HepG2 (cell line): ENCODE results near the gene SEL1L2. TPM values are rescaled to one million over a fixed set of nuclear protein-coding genes. Genes with fewer than 3 reads are reported as not detected.

Experiments used
- ATAC-seq: fragments of 200-7000 bp; cut with Tn5 transposase; 3 replicates; pipeline ENCODE4 v1.9.1; 2020; ENCODE audit warnings: mild to moderate bottlenecking, moderate library complexity
- BruUV-seq: library from RNA; stranded (reverse); fragments of 400-500 nt; replicated peaks from 2 replicates; lab custom pipeline; 2021; lab: Mats Ljungman, UMichigan
- CTCF ChIA-PET: fragments of 300-600 bp; formaldehyde crosslinking; extraction: SDS; loops from one replicate; lab custom pipeline; 2021; ENCODE audit warnings: low total read pairs, inconsistent platforms, low intra/inter-chr PET ratio; lab: Yijun Ruan, JAX
- POLR2A ChIA-PET: fragments of 350-600 bp; sonication (Branson Sonifier 250); formaldehyde crosslinking; loops from one replicate; lab custom pipeline; 2020; ENCODE audit warnings: antibody characterized with exemption, inconsistent platforms; lab: Yijun Ruan, JAX
- DNase-seq: peaks from one replicate; pipeline ENCODE4 v3.0.0-alpha.2; 2015; ENCODE audit warnings: low spot score
- FAIRE-seq: peaks from 3 replicates; lab custom pipeline; 2011; peaks lifted over from hg19 to GRCh38; lab: Jason Lieb, UNC
- H2AFZ ChIP-seq: one replicate; pipeline ENCODE4 v1.6.1; 2011; ENCODE audit warnings: low read length, inconsistent platforms
- H3K27ac ChIP-seq: fragments of 300-600 bp; 3 replicates; pipeline ENCODE4 v1.8.0; 2011; ENCODE audit warnings: mixed run types, mild to moderate bottlenecking, mixed read lengths, low read length, inconsistent platforms; ENCODE audit not compliant: insufficient read depth; ENCODE audit errors: extremely low read length
- H3K27me3 ChIP-seq, 2 experiments: fragments of 200-600 bp in 1 of 2; 2 replicates in 1 of 2; 3 replicates in 1 of 2; pipeline versions ENCODE4 v1.6.0 to v1.8.0; 2011; ENCODE audit warnings: low read length in 2 of 2, mild to moderate bottlenecking in 2 of 2, moderate library complexity in 2 of 2, inconsistent platforms in 1 of 2; ENCODE audit not compliant: insufficient read depth in 2 of 2, control insufficient read depth in 1 of 2
- H3K36me3 ChIP-seq, 2 experiments: fragments of 200-600 bp in 1 of 2; replicated peaks in 1 of 2; 2 replicates in 1 of 2; 3 replicates in 1 of 2; pipeline versions ENCODE4 v1.5.1 to v1.8.0; 2011; ENCODE audit warnings: low read length in 2 of 2, inconsistent platforms in 1 of 2; ENCODE audit not compliant: insufficient read depth in 2 of 2, control insufficient read depth in 1 of 2
- H3K4me1 ChIP-seq: 2 replicates; pipeline ENCODE4 v1.5.1; 2012; ENCODE audit warnings: low read length, inconsistent platforms; ENCODE audit not compliant: insufficient read depth
- H3K4me2 ChIP-seq: 2 replicates; pipeline ENCODE4 v1.6.0; 2011; ENCODE audit warnings: low read depth, low read length, inconsistent platforms
- H3K4me3 ChIP-seq, 3 experiments: fragments of 200-600 bp in 1 of 3; sonication (generic), shearing (Covaris generic) in 1 of 3; replicated peaks in 1 of 3; 2 replicates each; pipeline ENCODE4 v1.5.1; 2011 to 2016; ENCODE audit warnings: low read length in 3 of 3, inconsistent platforms in 2 of 3, low read depth in 2 of 3, mild to moderate bottlenecking in 2 of 3, control low read depth in 1 of 3, mixed read lengths in 1 of 3; ENCODE audit not compliant: insufficient read depth in 1 of 3
- H3K79me2 ChIP-seq: one replicate; pipeline ENCODE4 v1.6.1; 2011; ENCODE audit warnings: low read length, inconsistent platforms; ENCODE audit not compliant: insufficient read depth
- H3K9ac ChIP-seq: 2 replicates; pipeline ENCODE4 v1.6.0; 2011; ENCODE audit warnings: mild to moderate bottlenecking, low read depth, low read length, inconsistent platforms; ENCODE audit not compliant: insufficient read depth
- H3K9me3 ChIP-seq: 2 replicates; pipeline ENCODE4 v1.5.1; 2012; ENCODE audit warnings: mild to moderate bottlenecking, low read length
- H4K20me1 ChIP-seq: 2 replicates; pipeline ENCODE4 v1.6.0; 2011; ENCODE audit warnings: inconsistent platforms, mild to moderate bottlenecking, low read length, moderate library complexity; ENCODE audit not compliant: insufficient read depth
- GPN1 ChIP-seq: sonication (generic); formaldehyde crosslinking; IDR thresholded peaks from 2 replicates; pipeline ENCODE4 v1.5.1; 2020; ENCODE audit warnings: missing genetic modification reagents, borderline replicate concordance
- KLF13 ChIP-seq: sonication (generic); formaldehyde crosslinking; IDR thresholded peaks from 2 replicates; pipeline ENCODE4 v1.4.0; 2020; ENCODE audit warnings: mild to moderate bottlenecking, missing genetic modification reagents
- RFX3 ChIP-seq: IDR thresholded peaks from 2 replicates; pipeline ENCODE4 v1.6.1; 2016; ENCODE audit warnings: missing biosample characterization, missing genetic modification reagents
- SIX4 ChIP-seq: sonication (generic); formaldehyde crosslinking; IDR thresholded peaks from 2 replicates; pipeline ENCODE4 v1.4.0; 2020; ENCODE audit warnings: missing genetic modification reagents
- ZFP36L2 ChIP-seq: sonication (generic); formaldehyde crosslinking; IDR thresholded peaks from 2 replicates; pipeline ENCODE4 v1.4.0; 2020; ENCODE audit warnings: missing genetic modification reagents
- ZNF12 ChIP-seq: sonication (generic); formaldehyde crosslinking; IDR thresholded peaks from 2 replicates; pipeline ENCODE4 v1.5.0; 2020; ENCODE audit warnings: missing genetic modification reagents
- ZNF205 ChIP-seq: IDR thresholded peaks from 2 replicates; pipeline ENCODE4 v1.6.1; 2018; ENCODE audit warnings: missing biosample characterization, missing genetic modification reagents
- ZNF274 ChIP-seq: sonication (generic); formaldehyde crosslinking; IDR thresholded peaks from 2 replicates; pipeline ENCODE4 v1.5.1; 2020; ENCODE audit warnings: mild to moderate bottlenecking, missing genetic modification reagents
- WGBS: methylation state at CpG from one replicate; pipeline ENCODE4 v1.1.6; 2017; ENCODE audit warnings: low lambda C conversion rate; 5-methylcytosine and 5-hydroxymethylcytosine counted together
- in situ Hi-C: cut with HindIII; loops from 2 replicates; pipeline ENCODE4 v1.10.0; 2017; ENCODE audit warnings: low pct_unique_long_range_greater_than_20kb; ENCODE audit not compliant: extremely low pct_ligation_motif_present
- intact Hi-C: fragments of 100-400 bp; cut with micrococcal nuclease; formaldehyde crosslinking; loops from one replicate; pipeline ENCODE4 v1.10.0; 2022; ENCODE audit not compliant: unreplicated experiment
- polyA plus RNA-seq, 8 experiments: library from polyadenylated mRNA; depleted of rRNA in 3 of 8; stranded (reverse) in 7 of 8; unstranded in 1 of 8; fragments of >200 nt; fragmentation: Illumina TruSeq in 4 of 8; extraction: Trizol in 4 of 8; gene quantifications; 2 replicates each; pipeline versions ENCODE4 v1.2.1 to v1.2.3, GENCODE V29; 2011 to 2016; ENCODE audit warnings: low read depth in 4 of 8, missing spikeins in 1 of 8, mixed read lengths in 1 of 8; ENCODE audit not compliant: insufficient read depth in 1 of 8
- total RNA-seq, 5 experiments: library from RNA; depleted of rRNA; stranded (reverse); fragments of >200 nt; fragmentation: Illumina TruSeq; extraction: Trizol; gene quantifications; 2 replicates each; pipeline ENCODE4 v1.2.3, GENCODE V29; 2016; ENCODE audit warnings: low read depth in 1 of 5
- TF ChIP-seq, protein P1 (sequence below): sonication (generic); formaldehyde crosslinking; IDR thresholded peaks from 2 replicates; pipeline ENCODE4 v1.4.0; 2020; ENCODE audit warnings: missing genetic modification reagents
- TF ChIP-seq, protein P2 (sequence below): sonication (generic); formaldehyde crosslinking; IDR thresholded peaks from 2 replicates; pipeline ENCODE4 v1.5.0; 2020; ENCODE audit warnings: missing genetic modification reagents, mild to moderate bottlenecking, borderline replicate concordance
- TF ChIP-seq, protein P3 (sequence below): sonication (generic); formaldehyde crosslinking; IDR thresholded peaks from 2 replicates; pipeline ENCODE4 v1.8.0; 2022; ENCODE audit warnings: low read depth, missing genetic modification reagents
- TF ChIP-seq, protein P4 (sequence below): sonication (generic); formaldehyde crosslinking; IDR thresholded peaks from 2 replicates; pipeline ENCODE4 v1.4.0; 2020; ENCODE audit warnings: mild to moderate bottlenecking, missing genetic modification reagents

SEL1L2 gene
- total and polyA plus RNA-seq, 2 of the 13 experiments (the other 11 are each of a cell fraction or from before 2014, with no cell fraction given): not detected

DNA sequence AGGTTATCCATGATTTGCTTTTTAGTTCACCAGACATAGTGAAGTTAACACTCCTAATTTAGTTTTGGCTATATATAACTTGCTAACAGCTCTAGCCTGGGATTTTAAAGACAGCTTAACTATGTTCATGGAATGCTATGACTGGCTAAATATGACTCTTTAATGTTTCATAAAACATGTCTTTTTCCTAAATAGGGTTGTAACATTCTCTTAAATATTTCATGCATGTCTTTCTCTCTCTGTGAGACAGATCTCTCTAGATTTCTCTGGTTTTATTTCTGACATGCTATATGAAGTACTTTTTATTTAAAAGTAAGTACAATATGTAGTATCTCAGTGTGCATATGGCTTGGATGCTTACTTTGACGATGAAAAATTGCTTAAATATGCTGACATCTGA is 40.6 kb upstream of the SEL1L2 start:
- Histone ChIP-seq H3K4me1 (no peaks in the 10 kb centered on the region), H2AFZ (no peak overlapping the region), H3K27me3 (no peaks in the 10 kb centered on the region), H3K9me3 (no peaks in the 10 kb centered on the region), H4K20me1 (no peaks in the 10 kb centered on the region), H3K4me3 (no peak overlapping the region), H3K9ac (no peak overlapping the region), H3K4me2 (no peak overlapping the region), H3K27ac (no peak overlapping the region), H3K36me3 (no peaks in the 10 kb centered on the region), H3K79me2 (no peaks in the 10 kb centered on the region)
- WGBS: 1% methylated on average over 1 of the region's 1 CpG
- intact Hi-C loops: no loop called here
- ATAC-seq (no peak), FAIRE-seq (no peak), DNase-seq (no peak)
- BruUV-seq: no TSS peak
- POLR2A ChIA-PET: no interaction called here
- in situ Hi-C loops: no loop called here
- CTCF ChIA-PET: no interaction called here
- no peak for TF ChIP-seq KLF13 (CRISPR knock-in tag)
- no peak for TF ChIP-seq SIX4 (CRISPR knock-in tag)
- TF ChIP-seq ZNF205 (CRISPR knock-in tag): no peak
- TF ChIP-seq ZNF12 (CRISPR knock-in tag): no peak
- TF ChIP-seq, protein P1, sequence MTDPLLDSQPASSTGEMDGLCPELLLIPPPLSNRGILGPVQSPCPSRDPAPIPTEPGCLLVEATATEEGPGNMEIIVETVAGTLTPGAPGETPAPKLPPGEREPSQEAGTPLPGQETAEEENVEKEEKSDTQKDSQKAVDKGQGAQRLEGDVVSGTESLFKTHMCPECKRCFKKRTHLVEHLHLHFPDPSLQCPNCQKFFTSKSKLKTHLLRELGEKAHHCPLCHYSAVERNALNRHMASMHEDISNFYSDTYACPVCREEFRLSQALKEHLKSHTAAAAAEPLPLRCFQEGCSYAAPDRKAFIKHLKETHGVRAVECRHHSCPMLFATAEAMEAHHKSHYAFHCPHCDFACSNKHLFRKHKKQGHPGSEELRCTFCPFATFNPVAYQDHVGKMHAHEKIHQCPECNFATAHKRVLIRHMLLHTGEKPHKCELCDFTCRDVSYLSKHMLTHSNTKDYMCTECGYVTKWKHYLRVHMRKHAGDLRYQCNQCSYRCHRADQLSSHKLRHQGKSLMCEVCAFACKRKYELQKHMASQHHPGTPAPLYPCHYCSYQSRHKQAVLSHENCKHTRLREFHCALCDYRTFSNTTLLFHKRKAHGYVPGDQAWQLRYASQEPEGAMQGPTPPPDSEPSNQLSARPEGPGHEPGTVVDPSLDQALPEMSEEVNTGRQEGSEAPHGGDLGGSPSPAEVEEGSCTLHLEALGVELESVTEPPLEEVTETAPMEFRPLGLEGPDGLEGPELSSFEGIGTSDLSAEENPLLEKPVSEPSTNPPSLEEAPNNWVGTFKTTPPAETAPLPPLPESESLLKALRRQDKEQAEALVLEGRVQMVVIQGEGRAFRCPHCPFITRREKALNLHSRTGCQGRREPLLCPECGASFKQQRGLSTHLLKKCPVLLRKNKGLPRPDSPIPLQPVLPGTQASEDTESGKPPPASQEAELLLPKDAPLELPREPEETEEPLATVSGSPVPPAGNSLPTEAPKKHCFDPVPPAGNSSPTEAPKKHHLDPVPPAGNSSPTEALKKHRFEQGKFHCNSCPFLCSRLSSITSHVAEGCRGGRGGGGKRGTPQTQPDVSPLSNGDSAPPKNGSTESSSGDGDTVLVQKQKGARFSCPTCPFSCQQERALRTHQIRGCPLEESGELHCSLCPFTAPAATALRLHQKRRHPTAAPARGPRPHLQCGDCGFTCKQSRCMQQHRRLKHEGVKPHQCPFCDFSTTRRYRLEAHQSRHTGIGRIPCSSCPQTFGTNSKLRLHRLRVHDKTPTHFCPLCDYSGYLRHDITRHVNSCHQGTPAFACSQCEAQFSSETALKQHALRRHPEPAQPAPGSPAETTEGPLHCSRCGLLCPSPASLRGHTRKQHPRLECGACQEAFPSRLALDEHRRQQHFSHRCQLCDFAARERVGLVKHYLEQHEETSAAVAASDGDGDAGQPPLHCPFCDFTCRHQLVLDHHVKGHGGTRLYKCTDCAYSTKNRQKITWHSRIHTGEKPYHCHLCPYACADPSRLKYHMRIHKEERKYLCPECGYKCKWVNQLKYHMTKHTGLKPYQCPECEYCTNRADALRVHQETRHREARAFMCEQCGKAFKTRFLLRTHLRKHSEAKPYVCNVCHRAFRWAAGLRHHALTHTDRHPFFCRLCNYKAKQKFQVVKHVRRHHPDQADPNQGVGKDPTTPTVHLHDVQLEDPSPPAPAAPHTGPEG (CRISPR knock-in tag): no peak
- no peak for TF ChIP-seq ZNF274
- TF ChIP-seq, protein P2, sequence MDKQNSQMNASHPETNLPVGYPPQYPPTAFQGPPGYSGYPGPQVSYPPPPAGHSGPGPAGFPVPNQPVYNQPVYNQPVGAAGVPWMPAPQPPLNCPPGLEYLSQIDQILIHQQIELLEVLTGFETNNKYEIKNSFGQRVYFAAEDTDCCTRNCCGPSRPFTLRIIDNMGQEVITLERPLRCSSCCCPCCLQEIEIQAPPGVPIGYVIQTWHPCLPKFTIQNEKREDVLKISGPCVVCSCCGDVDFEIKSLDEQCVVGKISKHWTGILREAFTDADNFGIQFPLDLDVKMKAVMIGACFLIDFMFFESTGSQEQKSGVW (CRISPR knock-in tag): no peak
- TF ChIP-seq, protein P3, sequence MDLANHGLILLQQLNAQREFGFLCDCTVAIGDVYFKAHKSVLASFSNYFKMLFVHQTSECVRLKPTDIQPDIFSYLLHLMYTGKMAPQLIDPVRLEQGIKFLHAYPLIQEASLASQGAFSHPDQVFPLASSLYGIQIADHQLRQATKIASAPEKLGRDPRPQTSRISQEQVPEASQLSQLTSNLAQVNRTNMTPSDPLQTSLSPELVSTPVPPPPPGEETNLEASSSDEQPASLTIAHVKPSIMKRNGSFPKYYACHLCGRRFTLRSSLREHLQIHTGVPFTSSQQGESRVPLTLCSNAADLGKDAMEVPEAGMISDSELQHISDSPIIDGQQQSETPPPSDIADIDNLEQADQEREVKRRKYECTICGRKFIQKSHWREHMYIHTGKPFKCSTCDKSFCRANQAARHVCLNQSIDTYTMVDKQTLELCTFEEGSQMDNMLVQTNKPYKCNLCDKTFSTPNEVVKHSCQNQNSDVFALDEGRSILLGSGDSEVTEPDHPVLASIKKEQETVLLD (CRISPR knock-in tag): no peak
- no peak for TF ChIP-seq ZFP36L2
- no peak for TF ChIP-seq GPN1 (CRISPR knock-in tag)
- TF ChIP-seq, protein P4, sequence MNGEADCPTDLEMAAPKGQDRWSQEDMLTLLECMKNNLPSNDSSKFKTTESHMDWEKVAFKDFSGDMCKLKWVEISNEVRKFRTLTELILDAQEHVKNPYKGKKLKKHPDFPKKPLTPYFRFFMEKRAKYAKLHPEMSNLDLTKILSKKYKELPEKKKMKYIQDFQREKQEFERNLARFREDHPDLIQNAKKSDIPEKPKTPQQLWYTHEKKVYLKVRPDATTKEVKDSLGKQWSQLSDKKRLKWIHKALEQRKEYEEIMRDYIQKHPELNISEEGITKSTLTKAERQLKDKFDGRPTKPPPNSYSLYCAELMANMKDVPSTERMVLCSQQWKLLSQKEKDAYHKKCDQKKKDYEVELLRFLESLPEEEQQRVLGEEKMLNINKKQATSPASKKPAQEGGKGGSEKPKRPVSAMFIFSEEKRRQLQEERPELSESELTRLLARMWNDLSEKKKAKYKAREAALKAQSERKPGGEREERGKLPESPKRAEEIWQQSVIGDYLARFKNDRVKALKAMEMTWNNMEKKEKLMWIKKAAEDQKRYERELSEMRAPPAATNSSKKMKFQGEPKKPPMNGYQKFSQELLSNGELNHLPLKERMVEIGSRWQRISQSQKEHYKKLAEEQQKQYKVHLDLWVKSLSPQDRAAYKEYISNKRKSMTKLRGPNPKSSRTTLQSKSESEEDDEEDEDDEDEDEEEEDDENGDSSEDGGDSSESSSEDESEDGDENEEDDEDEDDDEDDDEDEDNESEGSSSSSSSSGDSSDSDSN: no peak
- TF ChIP-seq RFX3 (CRISPR knock-in tag): no peak
